ENCODE measurements around the gene ANO6.
"Not testable (repeated sequence)": the region's sequence is repeated elsewhere in the genome, so short reads cannot be mapped to it uniquely, and the experiment has no call there.

Gene ANO6

GRCh38 chr12:45246236-45246635 is 30.3 kb downstream of the ANO6 start:
- Histone ChIP-seq H3K36me3 (ENCODE audit: insufficient read depth, low read length) (no peaks in the 10 kb centered on the region), H3K9me3 (replicated peaks; ENCODE audit: low read length) (no peaks in the 10 kb centered on the region), H3K4me2 (ENCODE audit: low read length) (peak overlapping the region; percentile 17), H3K9ac (ENCODE audit: low read depth, low read length) (no peak overlapping the region), H3K4me1 (ENCODE audit: control insufficient read depth, insufficient read depth, low read length) (no peaks in the 10 kb centered on the region), H3K4me3 (ENCODE audit: low read length) (no peak overlapping the region), H3K27me3 (ENCODE audit: control insufficient read depth, insufficient read depth, low read length) (no peaks in the 10 kb centered on the region)

GRCh38 chr12:45247589-45247988 is 31.7 kb downstream of the ANO6 start:
- no peaks in the 10 kb centered on the region for H3K9me3 ChIP-seq (replicated peaks; ENCODE audit: low read length)
- H3K4me1 ChIP-seq (ENCODE audit: control insufficient read depth, insufficient read depth, low read length), result no peaks in the 10 kb centered on the region
- no peak overlapping the region for H3K9ac ChIP-seq (ENCODE audit: low read depth, low read length)
- H3K36me3 ChIP-seq (ENCODE audit: insufficient read depth, low read length), result no peaks in the 10 kb centered on the region
- H3K4me2 ChIP-seq (ENCODE audit: low read length), result no peak overlapping the region
- no peaks in the 10 kb centered on the region for H3K27me3 ChIP-seq (ENCODE audit: control insufficient read depth, insufficient read depth, low read length)
- no peak overlapping the region for H3K4me3 ChIP-seq (ENCODE audit: low read length)

- no peaks in the 10 kb centered on the region for H3K4me1 ChIP-seq (ENCODE audit: control insufficient read depth, insufficient read depth, low read length)
- no peak overlapping the region for H3K9ac ChIP-seq (ENCODE audit: low read depth, low read length)
- H3K4me3 ChIP-seq (ENCODE audit: low read length), result no peak overlapping the region
- no peaks in the 10 kb centered on the region for H3K27me3 ChIP-seq (ENCODE audit: control insufficient read depth, insufficient read depth, low read length)
- no peaks in the 10 kb centered on the region for H3K9me3 ChIP-seq (replicated peaks; ENCODE audit: low read length)
- H3K4me2 ChIP-seq (ENCODE audit: low read length), result no peak overlapping the region
- H3K36me3 ChIP-seq (ENCODE audit: insufficient read depth, low read length), result no peaks in the 10 kb centered on the region
Measured at GRCh38 chr12:45248095-45248494, 32.2 kb downstream of the ANO6 start.

GRCh38 chr12:45254254-45254653 is 38.4 kb downstream of the ANO6 start:
- no peaks in the 10 kb centered on the region for H3K4me1 ChIP-seq (ENCODE audit: control insufficient read depth, insufficient read depth, low read length)
- H3K36me3 ChIP-seq (ENCODE audit: insufficient read depth, low read length), result no peaks in the 10 kb centered on the region
- no peaks in the 10 kb centered on the region for H3K27me3 ChIP-seq (ENCODE audit: control insufficient read depth, insufficient read depth, low read length)

GRCh38 chr12:45256721-45257120 is 40.8 kb downstream of the ANO6 start:
- Histone ChIP-seq H3K9ac (ENCODE audit: low read depth, low read length) (no peak overlapping the region), H3K4me2 (ENCODE audit: low read length) (no peak overlapping the region), H3K4me3 (ENCODE audit: low read length) (no peak overlapping the region), H3K27me3 (ENCODE audit: control insufficient read depth, insufficient read depth, low read length) (no peaks in the 10 kb centered on the region), H3K9me3 (replicated peaks; ENCODE audit: low read length) (no peaks in the 10 kb centered on the region), H3K36me3 (ENCODE audit: insufficient read depth, low read length) (no peaks in the 10 kb centered on the region), H3K4me1 (ENCODE audit: control insufficient read depth, insufficient read depth, low read length) (peaks cover 11% of the 10 kb centered on the region)

More at GRCh38 chr12:45254254-45254653, 38.4 kb downstream of the ANO6 start:
- Histone ChIP-seq H3K9ac (ENCODE audit: low read depth, low read length) (no peak overlapping the region), H3K4me3 (ENCODE audit: low read length) (no peak overlapping the region), H3K4me2 (ENCODE audit: low read length) (no peak overlapping the region), H3K9me3 (replicated peaks; ENCODE audit: low read length) (no peaks in the 10 kb centered on the region)

GRCh38 chr12:45257185-45257930 is 41.5 kb downstream of the ANO6 start:
- H3K4me1 ChIP-seq (ENCODE audit: control insufficient read depth, insufficient read depth, low read length), result peaks cover 11% of the 10 kb centered on the region
- H3K4me2 ChIP-seq (ENCODE audit: low read length), result no peak overlapping the region
- H3K9me3 ChIP-seq (replicated peaks; ENCODE audit: low read length), result no peaks in the 10 kb centered on the region
- no peaks in the 10 kb centered on the region for H3K36me3 ChIP-seq (ENCODE audit: insufficient read depth, low read length)
- no peak overlapping the region for H3K9ac ChIP-seq (ENCODE audit: low read depth, low read length)
- H3K4me3 ChIP-seq (ENCODE audit: low read length), result no peak overlapping the region
- no peaks in the 10 kb centered on the region for H3K27me3 ChIP-seq (ENCODE audit: control insufficient read depth, insufficient read depth, low read length)

GRCh38 chr12:45259675-45260074 is 43.8 kb downstream of the ANO6 start:
- Histone ChIP-seq H3K9ac (ENCODE audit: low read depth, low read length) (no peak overlapping the region), H3K4me1 (ENCODE audit: control insufficient read depth, insufficient read depth, low read length) (peaks cover 11% of the 10 kb centered on the region), H3K4me2 (ENCODE audit: low read length) (no peak overlapping the region)

GRCh38 chr12:45260104-45260815 is 44.4 kb downstream of the ANO6 start:
- Histone ChIP-seq H3K27me3 (ENCODE audit: control insufficient read depth, insufficient read depth, low read length) (no peaks in the 10 kb centered on the region), H3K4me3 (ENCODE audit: low read length) (no peak overlapping the region), H3K4me1 (ENCODE audit: control insufficient read depth, insufficient read depth, low read length) (peaks cover 11% of the 10 kb centered on the region), H3K4me2 (ENCODE audit: low read length) (no peak overlapping the region), H3K36me3 (ENCODE audit: insufficient read depth, low read length) (no peaks in the 10 kb centered on the region), H3K9me3 (replicated peaks; ENCODE audit: low read length) (no peaks in the 10 kb centered on the region), H3K9ac (ENCODE audit: low read depth, low read length) (no peak overlapping the region)

More at GRCh38 chr12:45259675-45260074, 43.8 kb downstream of the ANO6 start:
- Histone ChIP-seq H3K9me3 (replicated peaks; ENCODE audit: low read length) (no peaks in the 10 kb centered on the region), H3K27me3 (ENCODE audit: control insufficient read depth, insufficient read depth, low read length) (no peaks in the 10 kb centered on the region), H3K36me3 (ENCODE audit: insufficient read depth, low read length) (no peaks in the 10 kb centered on the region), H3K4me3 (ENCODE audit: low read length) (no peak overlapping the region)

GRCh38 chr12:45260854-45261253 is 45.0 kb downstream of the ANO6 start:
- Histone ChIP-seq H3K9me3 (replicated peaks; ENCODE audit: low read length) (no peaks in the 10 kb centered on the region), H3K9ac (ENCODE audit: low read depth, low read length) (no peak overlapping the region), H3K36me3 (ENCODE audit: insufficient read depth, low read length) (no peaks in the 10 kb centered on the region), H3K4me2 (ENCODE audit: low read length) (no peak overlapping the region), H3K4me1 (ENCODE audit: control insufficient read depth, insufficient read depth, low read length) (peaks cover 11% of the 10 kb centered on the region), H3K27me3 (ENCODE audit: control insufficient read depth, insufficient read depth, low read length) (no peaks in the 10 kb centered on the region), H3K4me3 (ENCODE audit: low read length) (no peak overlapping the region)

- H3K9me3 ChIP-seq (replicated peaks; ENCODE audit: low read length); H3K9ac ChIP-seq (ENCODE audit: low read depth, low read length); H3K4me3 ChIP-seq (ENCODE audit: low read length); H3K4me2 ChIP-seq (ENCODE audit: low read length); H3K36me3 ChIP-seq (ENCODE audit: insufficient read depth, low read length); H3K27me3 ChIP-seq (ENCODE audit: control insufficient read depth, insufficient read depth, low read length): not testable (repeated sequence)
- H3K4me1 ChIP-seq (ENCODE audit: control insufficient read depth, insufficient read depth, low read length), result peaks cover 11% of the 10 kb centered on the region
Measured at GRCh38 chr12:45262185-45262584, 46.3 kb downstream of the ANO6 start.

- Histone ChIP-seq H3K4me2 (ENCODE audit: low read length) (no peak overlapping the region), H3K27me3 (ENCODE audit: control insufficient read depth, insufficient read depth, low read length) (no peaks in the 10 kb centered on the region), H3K9me3 (replicated peaks; ENCODE audit: low read length) (no peaks in the 10 kb centered on the region), H3K4me3 (ENCODE audit: low read length) (no peak overlapping the region), H3K36me3 (ENCODE audit: insufficient read depth, low read length) (no peaks in the 10 kb centered on the region), H3K4me1 (ENCODE audit: control insufficient read depth, insufficient read depth, low read length) (peaks cover 17% of the 10 kb centered on the region), H3K9ac (ENCODE audit: low read depth, low read length) (no peak overlapping the region)
Measured at GRCh38 chr12:45263587-45263986, 47.7 kb downstream of the ANO6 start.

Measured in skeletal muscle satellite cell (primary cell).